Adipose tissue (tissue), 3 donors: ENCODE results near the gene SDK2. TPM values are rescaled to one million over a fixed set of nuclear protein-coding genes. Genes with fewer than 3 reads are reported as not detected.

Source experiments
- H3K27ac ChIP-seq: one replicate; pipeline ENCODE4 v1.5.1; 2013; ENCODE audit warnings: low read depth, low read length
- whole genome bisulfite sequencing, 3 donors: extraction: QIAGEN DNeasy Blood & Tissue Kit; methylation state at CpG; one replicate each; pipeline ENCODE4 v1.1.7; 2013; 5-methylcytosine and 5-hydroxymethylcytosine counted together
- polyA plus RNA-seq, 3 donors: library from polyadenylated mRNA; stranded (reverse); fragments of 200-250 nt; gene quantifications; one replicate each; pipeline ENCODE4 v1.2.3, GENCODE V29; 2013
- donor health status: healthy with polysubstance abuse.
- donor health status: Bipolar disorder and iron deficiency.
- donor health status: healthy.

Gene SDK2
- polyA plus RNA-seq, 3 donors = 0.08 to 0.22 (median 0.15) TPM

DNA sequence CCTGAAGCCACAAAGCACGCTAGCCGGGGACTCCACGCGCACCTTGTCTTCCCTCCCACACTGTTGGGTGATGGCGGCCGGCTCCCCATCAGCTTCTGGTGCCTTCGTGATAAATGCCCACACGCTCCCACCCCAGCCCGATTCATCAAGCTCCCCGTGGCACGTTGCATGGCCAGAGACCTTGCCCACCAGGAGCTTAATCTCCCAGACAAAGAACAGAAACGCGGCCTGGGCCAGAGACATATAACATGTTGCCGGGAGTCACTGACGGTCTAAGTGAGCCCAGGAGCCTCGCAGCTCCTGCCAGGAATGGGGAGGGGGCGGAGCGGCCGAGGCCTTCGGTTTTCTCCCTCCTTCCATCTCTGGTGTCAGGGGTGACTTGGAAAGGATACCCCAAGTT, 93.1 kb downstream of the SDK2 start:
- no peak overlapping the region for H3K27ac ChIP-seq
- WGBS, 3 donors = 78 to 88% (median 88%) methylated on average over 20 of the region's 20 CpGs

DNA sequence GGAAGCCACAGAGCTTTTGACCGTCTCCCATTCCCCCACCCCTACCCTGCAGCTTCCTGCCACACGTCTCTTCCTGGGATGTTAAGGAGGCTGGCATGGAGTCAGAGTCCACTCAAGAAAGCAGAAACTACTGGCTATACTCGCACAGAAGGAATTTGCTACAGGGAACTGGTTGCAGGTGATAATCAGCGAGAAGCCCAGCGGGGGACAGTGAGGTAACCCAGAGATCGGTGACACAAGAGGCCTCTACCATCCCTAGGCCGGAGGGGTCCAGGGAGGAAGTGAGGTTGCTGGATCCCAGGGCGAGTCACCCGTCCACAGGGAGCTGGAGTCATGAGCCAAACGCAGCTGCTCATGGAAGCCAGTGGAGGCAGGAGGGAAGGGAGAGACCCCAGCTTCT, 93.7 kb downstream of the SDK2 start:
- H3K27ac ChIP-seq = no peak overlapping the region
- 49 to 60% (median 59%) methylated on average over 10 of the region's 10 CpGs for WGBS, 3 donors

DNA sequence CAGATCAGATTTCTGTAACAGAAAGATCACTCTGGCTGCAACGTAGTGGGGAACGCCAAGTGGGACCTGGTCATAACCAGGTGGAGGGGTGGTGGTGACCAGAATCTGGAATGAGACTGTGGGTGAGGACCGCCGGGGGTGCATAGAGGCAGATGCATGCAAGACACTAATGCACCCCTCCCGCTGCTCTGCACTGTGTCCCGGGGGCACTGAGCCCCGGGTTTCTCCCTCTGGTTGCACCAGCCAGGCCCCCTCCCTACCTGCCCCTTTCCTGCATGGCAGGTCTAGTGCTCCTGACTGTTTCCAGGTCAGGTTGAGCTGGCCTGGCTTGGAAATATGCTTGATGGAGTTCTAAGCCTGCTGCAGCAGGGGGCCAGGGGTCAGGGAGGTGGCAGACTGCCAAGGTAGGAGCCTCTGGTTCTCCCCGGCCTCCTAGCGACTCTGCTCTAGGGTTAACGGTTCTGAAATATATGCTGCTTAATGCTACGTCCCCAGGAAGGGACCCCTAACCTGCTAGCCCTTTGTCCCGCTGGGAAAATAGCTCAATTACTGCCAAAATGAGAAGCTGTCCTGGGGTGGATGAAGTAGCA, 94.3 kb downstream of the SDK2 start:
- WGBS, 3 donors = 54 to 68% (median 59%) methylated on average over 12 of the region's 12 CpGs

GRCh38 chr17:73548620-73549311, 95.5 kb downstream of the SDK2 start:
- no peak overlapping the region for H3K27ac ChIP-seq
- 40 to 56% (median 53%) methylated on average over 11 of the region's 11 CpGs for WGBS, 3 donors

More for the DNA sequence above, 94.3 kb downstream of the SDK2 start:
- H3K27ac ChIP-seq = no peak overlapping the region

GRCh38 chr17:73547790-73548189, 96.5 kb downstream of the SDK2 start:
- WGBS, 3 donors = 73 to 79% (median 78%) methylated on average over 6 of the region's 6 CpGs
- no peak overlapping the region for H3K27ac ChIP-seq

GRCh38 chr17:73546770-73547536, 97.3 kb downstream of the SDK2 start:
- no peak overlapping the region for H3K27ac ChIP-seq
- 65 to 67% (median 66%) methylated on average over 12 of the region's 12 CpGs for WGBS, 3 donors

- no peak overlapping the region for H3K27ac ChIP-seq
- 69 to 86% (median 82%) methylated on average over 9 to 11 of the region's 11 CpGs for WGBS, 3 donors
Observed at GRCh38 chr17:73546114-73546513, 98.1 kb downstream of the SDK2 start.

DNA sequence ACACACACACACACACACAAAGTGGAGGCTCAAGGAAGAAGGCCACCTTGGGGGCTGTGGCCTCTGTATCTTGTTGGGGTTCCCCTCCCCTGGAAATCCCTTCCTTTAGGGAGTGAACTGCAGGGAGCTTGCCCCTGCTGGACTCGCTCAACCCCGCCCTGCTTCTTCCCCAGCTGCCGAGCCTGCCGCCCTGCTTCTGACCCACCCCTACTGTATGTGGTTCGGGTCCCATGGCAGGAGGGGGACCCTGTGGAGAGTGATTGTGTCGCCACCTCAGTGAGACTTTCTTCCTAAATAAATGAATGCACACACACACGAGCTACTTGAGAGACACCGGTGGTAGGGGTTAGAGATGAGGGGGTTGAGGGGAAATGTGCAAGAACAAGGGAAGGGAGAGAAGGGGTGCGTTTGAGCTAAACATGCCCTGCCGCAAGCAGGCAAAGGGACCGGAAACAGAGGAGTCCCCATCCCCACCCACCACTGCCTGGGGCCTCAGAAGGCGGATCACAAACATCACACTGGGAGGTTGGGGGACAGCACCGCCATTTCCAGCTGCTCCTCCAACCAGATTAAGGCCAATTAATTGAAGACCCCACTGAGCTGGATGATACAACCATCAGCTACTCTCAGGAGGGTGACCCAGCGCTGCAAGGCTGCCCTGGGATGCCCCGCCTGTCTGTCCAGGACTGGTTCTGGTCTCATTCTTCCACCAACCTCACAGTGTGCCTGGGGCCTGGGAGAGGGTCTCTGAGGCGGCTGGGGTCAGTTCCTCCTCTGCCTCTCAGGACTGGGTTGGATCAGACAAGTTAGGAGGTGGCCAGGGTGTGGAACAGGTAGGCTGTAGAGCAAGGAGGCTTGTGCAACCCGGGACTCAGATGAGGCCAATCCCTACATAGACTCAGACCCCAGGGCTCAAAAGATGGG, 98.9 kb downstream of the SDK2 start:
- 62 to 82% (median 79%) methylated on average over 17 of the region's 17 CpGs for WGBS, 3 donors

DNA sequence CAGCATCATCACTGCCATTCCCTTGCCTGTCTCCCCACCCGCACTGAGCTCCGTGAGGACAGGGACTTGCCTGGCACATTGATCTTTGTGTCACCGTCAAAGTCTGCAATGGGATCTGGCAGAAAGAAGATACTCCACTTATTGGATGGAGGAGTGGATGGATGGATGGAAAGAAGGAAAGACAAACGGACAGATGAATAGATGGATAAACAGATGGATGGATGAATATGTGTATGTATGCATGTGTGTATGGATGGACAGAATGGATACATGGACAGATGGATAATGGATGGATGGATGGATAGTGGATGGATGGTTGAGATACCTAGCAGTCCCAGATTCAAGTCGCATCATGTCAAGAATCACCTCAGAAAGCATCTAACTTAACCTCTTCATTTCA, 99.9 kb downstream of the SDK2 start:
- no peak overlapping the region for H3K27ac ChIP-seq
- WGBS, 3 donors = 82 to 93% (median 93%) methylated on average over 5 of the region's 5 CpGs

More for the DNA sequence above, 98.9 kb downstream of the SDK2 start:
- no peak overlapping the region for H3K27ac ChIP-seq

- no peak overlapping the region for H3K27ac ChIP-seq
- 59 to 83% (median 78%) methylated on average over 9 of the region's 9 CpGs for WGBS, 3 donors
Observed at GRCh38 chr17:73542323-73542722, 101.9 kb downstream of the SDK2 start.

DNA sequence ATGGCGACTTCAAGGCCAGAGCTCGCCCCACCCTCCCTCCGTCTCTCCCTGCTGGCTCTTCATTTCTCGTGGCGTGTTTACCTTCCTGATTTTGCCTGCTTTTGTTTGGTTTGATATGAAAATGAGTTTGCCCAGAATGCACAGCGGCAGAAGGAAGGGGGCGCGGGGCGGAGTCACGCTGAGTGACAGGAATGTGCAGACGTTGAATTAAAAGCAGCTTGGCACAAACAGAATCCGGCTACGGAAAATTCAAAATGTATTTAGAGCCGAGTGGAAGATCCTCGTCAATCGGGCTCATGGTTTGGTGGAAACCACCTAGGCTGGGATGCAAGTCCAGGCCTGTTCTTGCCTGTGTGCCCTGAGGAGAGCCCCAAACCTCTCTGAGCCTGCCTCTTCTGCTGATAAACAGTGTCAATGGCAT, 102.7 kb downstream of the SDK2 start:
- 64 to 90% (median 87%) methylated on average over 16 of the region's 16 CpGs for WGBS, 3 donors
- H3K27ac ChIP-seq = no peak overlapping the region

- WGBS, 3 donors = 68 to 89% (median 78%) methylated on average over 6 of the region's 6 CpGs
- no peak overlapping the region for H3K27ac ChIP-seq
Observed at GRCh38 chr17:73541111-73541510, 103.1 kb downstream of the SDK2 start.

- H3K27ac ChIP-seq = no peak overlapping the region
- 38 to 60% (median 57%) methylated on average over 9 of the region's 9 CpGs for WGBS, 3 donors
Observed at GRCh38 chr17:73539166-73539565, 105.1 kb downstream of the SDK2 start.

DNA sequence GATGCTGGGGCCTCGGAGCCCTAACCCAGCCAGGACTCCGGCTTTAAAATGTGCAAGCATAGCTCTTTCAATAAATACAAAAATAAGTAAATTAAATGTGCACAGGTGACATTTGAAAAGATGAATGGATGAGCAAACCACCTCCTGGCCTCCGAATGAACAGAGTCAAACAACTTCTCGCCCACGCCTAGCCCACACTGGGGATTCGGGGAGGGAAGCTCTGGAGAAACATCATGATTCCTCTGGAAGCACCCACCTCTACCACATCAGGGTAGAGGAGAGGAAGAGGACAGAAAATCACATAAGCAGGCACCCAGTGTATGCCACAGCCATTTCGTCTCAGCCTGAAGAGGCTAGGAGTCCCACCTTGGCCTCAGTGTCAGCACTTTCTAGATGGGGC, 105.8 kb downstream of the SDK2 start:
- 69 to 92% (median 87%) methylated on average over 7 of the region's 7 CpGs for WGBS, 3 donors
- no peak overlapping the region for H3K27ac ChIP-seq

DNA sequence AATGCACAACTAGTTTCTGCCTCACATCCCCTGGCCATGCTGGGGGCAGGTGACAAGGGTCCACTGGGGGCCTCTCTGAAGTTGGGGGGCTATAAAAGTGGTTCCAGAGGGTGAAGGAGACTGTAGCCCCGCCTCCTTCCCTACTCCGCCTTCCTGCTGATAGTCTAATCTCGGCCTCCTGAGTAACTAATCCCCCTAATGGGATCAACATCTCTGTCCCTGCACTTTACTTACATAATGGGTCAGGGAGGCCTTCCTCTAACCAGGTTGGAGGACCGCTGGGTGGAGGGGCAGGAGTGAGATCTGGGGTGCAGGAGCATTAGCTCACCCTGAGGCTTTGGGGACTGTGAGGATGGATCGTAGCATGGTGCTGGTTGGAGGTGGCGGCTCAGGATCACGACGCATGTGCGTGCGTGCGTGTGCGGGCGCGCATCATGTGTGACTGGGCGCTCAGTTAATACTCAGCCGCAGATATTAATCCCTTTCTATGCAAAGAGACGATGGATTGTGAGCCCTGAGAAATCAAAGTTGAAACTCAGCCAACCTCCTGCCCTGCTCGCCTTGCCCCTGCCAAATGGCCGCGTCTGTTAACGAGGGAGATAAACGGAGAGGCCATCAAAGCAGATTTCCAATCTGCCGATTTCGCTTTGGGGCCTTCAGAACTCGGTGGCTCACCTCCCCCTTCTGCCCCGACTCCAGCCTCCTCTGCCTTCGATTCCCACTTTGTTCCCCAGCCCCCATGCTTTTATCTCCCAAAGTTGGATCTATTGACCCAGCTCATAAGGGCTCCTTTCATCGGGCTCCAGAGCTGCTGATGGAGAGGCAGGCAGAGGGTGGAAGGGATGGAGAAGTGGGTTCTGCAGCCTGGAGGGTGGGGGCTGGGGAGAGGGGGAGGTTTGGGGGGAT, 107.3 kb downstream of the SDK2 start:
- H3K27ac ChIP-seq = no peak overlapping the region
- WGBS, 3 donors = 50 to 82% (median 79%) methylated on average over 28 of the region's 28 CpGs

- 74 to 94% (median 87%) methylated on average over 6 of the region's 6 CpGs for WGBS, 3 donors
- no peak overlapping the region for H3K27ac ChIP-seq
Observed at GRCh38 chr17:73535746-73536145, 108.5 kb downstream of the SDK2 start.

- WGBS, 3 donors = 69 to 81% (median 81%) methylated on average over 15 of the region's 15 CpGs
- H3K27ac ChIP-seq = no peak overlapping the region
Observed at GRCh38 chr17:73534209-73534909, 109.9 kb downstream of the SDK2 start.
